Activated CD4-positive, alpha-beta T cell treated with anti-CD3 and anti-CD28 coated beads, Interleukin-2, amount 50 U/mL, for 16 hours (primary cell): Measurements from ENCODE around the gene SWSAP1.
A peak's percentile ranks its signal among the peaks of the same experiment; 100 is the strongest.
"Not testable (repeated sequence)": the region's sequence is repeated elsewhere in the genome, so short reads cannot be mapped to it uniquely, and the experiment has no call there.

Source experiments
- DNase-seq: peaks from one replicate; pipeline ENCODE4 v3.0.0-alpha.2; 2020

SWSAP1 gene

DNA sequence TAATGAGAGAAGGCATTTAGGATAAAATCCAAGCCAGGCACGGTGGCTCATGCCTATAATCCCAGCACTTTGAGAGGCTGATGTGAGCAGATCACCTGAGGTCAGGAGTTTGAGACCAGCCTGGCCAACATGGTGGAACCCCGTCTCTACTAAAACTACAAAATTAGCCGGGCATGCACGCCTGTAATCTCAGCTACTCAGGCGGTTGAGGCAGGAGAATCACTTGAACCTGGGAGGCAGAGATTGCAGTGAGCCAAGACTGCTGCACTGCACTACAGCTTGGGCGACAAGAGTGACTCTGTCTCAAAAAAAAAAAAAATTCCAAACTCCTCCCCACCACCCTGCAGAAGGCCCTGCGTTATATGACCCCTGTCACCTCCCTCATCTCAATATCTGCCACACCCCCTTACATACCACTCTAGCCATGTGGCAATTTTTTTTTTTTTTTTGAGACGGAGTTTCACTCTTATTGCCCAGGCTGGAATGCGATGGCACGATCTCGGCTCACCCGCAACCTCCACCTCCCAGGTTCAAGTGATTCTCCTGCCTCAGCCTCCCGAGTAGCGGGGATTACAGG lies 4.9 kb downstream of the SWSAP1 start:
- not testable (repeated sequence) for DNase-seq

GRCh38 chr19:11379857-11380350 lies 5.4 kb downstream of the SWSAP1 start:
- DNase-seq: no peak

DNA sequence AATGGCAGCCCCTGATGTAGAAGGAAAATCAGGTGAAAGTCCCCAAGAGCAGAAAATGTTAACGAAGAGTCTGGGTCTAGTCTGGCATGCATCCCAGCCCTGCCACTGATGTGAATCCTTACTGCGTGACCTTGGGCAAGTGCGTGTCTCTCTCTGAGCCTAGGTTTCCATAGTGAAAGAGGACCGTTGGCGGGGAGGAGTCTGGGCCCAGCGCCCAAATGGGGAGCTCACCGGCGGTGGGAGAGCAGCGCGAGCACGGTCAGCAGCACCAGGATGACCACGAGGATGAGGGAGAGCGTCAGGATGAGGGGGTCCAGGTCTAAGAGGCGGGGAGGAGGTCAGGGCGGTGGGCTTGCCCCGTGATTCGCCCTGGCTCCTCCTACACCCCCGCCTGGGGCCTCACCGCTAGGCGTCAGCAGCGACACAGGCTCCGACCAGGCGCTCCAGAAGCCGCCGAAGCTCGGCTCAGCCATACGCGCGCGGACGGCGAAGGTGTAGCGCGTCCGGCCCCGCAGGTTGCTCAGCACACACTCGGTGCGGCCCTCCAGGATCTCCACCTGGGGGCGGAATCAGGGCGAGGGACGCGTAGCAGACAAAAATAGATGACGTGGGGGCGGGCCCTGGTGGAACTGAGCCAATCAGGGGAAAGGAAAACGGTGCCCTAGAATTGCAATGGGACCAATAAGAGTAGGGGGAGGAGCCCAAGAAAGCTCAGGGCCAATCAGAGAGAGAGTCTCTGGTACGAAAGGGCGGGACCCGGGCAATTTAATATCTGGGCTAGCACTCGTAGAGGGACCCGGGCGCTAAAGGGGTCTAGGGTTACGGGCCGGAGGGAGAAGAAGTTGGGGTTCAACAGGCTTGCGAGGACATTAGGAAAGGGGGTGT lies 6.4 kb downstream of the SWSAP1 start:
- DNase-seq: peak; percentile 99

DNA sequence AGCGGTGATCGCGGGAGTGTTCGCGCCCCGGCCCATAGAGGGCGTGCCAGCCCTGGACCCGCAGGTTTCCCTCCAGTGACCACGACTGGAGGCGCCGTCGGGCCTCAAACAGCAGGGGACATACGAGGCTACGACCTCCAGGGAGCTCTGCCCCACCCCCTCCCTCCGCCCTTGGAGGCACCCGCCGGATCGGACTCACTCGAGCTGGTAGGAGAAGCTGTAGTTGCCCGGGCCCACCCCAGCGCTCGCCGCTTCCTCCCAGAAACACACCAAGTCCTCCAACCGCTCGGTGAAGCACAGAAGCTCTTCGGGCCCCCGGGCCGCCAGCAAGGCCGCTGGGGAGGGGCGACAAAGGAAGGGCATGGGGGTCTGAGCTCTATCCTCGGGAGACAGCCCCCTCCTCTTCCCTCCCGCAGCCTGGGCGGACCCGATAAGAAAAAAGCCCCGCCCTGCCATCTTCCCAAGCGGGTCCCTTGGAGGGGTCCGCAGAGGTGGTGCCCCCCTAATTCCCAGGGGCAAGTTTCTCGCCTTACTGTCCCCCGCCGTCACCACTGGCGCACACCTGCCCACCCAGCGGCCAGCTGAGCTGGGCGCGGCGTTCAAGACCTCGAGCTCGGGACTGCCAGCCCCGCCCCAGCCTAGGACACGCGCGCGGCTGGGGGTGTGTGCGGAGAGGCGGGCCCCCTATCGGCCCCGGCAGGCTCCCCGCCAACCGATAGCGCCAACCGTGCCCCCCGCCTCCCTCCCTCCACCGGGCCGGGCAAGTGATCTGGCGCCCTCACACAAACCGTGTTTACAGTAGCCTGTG lies 8.6 kb downstream of the SWSAP1 start:
- DNase-seq: peak; percentile 49

DNA sequence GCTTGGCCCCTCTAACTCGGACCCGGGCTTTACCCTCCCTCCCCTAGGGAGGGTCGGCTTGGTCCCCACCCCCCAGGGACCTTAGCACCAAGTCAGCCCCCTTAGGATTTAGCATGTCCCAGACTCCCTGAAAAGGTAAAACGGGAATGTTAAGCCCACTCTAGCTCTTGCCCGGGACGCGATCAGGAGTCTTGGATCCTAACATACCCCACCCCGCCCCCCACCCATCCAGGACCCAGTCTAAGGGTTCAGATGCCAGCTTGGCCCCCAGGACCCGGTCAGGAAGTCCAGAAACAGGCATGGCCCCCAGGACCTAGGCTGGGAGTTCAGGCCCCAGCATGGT lies 9.2 kb downstream of the SWSAP1 start:
- no peak for DNase-seq

- no peak for DNase-seq
These were observed 10.3 kb downstream of the SWSAP1 start for GRCh38 chr19:11384778-11385129.

GRCh38 chr19:11387162-11388034 lies 12.9 kb downstream of the SWSAP1 start:
- no peak for DNase-seq

DNA sequence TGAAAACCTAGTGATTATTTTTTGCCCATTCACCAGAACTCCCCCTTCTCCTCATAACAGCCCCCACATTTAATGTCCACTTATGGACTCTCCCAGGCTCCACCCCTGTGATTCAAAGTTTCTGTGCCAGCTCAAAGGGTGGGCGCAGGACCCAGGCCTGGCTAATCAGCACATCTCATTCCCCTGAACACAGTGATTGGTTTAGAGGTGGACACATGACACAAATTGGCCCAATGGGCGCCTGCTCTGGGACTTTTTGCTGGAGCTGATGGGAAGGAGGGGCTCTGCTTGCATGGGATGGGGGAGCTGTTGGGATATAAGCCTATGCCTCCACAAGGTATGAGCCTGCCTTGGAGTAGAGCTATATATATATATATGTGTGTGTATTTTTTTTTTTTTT lies 15.9 kb downstream of the SWSAP1 start:
- no peak for DNase-seq

DNA sequence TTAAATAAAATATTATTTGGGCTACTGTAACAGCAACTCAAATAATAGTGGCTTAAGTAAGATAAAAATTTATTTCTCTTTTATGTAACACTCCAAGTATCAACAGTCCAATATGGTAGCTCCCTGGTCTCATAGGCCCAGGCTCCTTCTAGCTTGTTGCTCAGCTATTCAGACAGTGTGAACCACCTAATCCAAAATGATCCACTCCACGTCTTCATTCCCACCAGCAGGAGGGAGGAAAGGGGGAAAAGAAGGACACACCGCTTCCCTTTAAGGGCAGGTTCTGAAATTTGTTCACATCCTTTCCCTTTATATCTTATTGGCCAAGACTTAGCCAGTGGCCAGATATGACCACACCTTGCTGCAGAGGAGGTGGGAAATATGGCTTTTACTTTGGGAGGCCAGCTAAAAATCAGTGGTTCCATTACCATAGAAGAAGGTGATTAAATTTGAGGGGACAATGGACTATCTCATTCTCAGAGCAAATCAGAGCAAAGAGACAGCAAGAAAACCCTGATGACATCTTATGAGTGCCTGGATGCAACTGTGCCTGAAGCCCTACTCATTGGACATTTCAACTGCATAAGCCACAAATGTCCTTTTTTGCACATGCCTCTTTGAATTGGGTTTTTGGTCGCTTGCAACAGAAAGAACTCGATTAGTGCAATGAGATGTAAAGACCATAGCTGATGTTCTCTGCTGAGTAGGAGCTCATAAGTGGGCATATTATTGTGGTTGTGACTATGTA lies 16.6 kb downstream of the SWSAP1 start:
- DNase-seq: no peak

DNA sequence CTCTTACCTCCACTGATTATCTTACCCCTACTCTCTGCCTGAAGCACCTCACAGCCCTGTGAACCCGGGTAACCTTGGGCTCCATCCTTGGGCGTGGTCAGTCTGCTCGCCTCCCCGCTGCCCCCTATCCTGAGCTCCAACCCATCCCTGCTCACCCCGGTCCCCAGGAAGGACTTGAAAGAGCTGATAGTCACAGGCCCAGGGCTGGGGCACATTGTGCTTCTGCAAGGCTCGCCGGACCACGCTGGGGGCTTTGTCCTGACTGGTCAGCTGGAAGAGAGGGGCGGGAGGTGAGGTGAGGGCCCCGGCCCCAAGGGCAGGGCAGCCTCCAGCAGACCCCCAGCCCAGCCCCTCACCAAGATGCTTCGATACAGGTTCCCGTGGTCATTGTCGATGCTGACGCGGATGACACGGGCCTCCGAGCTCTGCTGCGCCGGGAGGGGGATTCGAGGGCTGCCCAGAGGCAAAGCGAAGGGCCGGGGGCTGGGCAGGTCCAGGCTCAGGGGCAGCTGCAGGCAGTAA lies 22.7 kb downstream of the SWSAP1 start:
- DNase-seq: no peak

- DNase-seq: no peak
These were observed 25.2 kb downstream of the SWSAP1 start for GRCh38 chr19:11399667-11400066.

- DNase-seq: no peak
These were observed 26.3 kb downstream of the SWSAP1 start for GRCh38 chr19:11400798-11401197.

DNA sequence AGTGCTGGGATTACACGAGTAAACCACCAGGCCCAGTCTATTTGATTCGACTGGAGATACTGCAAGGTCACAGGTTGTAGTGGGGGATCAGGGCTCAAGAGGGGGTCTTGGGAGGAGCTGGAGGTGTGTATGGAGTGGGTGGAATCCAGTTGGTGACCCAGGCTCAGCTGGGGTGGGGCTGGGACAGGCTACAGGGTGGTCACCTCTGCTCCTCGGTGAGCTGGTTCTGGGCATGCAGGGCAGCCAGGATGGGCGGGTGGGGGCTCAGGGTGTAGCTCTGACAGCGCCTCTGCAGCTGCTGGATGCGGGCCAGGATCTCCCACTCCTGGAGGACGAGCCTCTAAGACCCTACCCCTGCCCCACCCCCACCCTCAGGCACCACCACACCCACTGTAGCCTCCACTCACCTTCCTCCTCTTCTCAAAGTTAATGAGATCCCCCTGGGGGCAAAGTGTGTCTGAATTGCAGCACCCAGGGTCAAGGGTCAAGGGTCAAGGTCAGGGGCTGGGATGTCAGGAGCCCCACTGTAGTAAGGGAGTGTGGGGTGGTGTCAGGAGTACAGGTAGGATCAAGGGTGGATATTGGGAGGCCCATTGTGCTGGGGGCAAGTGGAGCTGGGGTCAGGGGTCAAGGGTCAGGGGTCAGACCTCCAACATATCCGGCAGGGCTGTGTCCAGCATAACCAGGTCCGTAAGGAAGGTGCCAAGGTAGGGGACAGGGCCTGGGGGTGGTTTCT lies 27.5 kb downstream of the SWSAP1 start:
- DNase-seq: no peak

DNA sequence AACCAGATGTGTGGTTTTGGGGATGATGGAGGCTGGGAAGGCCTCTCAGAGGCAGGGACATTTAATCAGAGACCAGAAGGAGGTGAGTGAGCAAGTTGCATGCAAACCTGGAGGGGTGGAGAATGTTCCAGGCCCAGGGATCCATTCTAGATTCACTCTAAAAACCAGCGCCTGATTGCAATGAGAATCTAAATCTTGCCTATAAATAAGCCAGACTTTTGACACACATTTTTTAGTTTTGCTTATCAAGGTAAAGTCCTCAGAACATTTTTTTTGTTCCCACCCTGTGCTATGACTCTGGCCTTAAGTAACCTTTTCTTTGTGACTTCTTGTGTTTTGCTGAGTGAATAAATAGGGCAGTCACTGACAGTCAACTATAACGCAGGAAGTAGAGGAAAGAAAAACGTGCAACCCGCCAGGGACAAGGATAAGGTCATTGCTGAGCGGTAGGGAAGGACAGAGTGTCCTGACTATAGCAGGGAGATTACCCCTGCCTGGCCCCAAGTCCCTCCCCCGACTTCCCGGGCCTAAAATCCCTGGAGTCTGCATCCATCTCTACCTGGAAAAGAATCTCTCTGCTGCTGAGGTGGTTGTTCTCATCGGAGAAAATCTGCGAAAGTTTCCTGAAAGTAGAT lies 30.2 kb downstream of the SWSAP1 start:
- DNase-seq: no peak

- DNase-seq: no peak
These were observed 31.6 kb downstream of the SWSAP1 start for GRCh38 chr19:11405846-11406643.

DNA sequence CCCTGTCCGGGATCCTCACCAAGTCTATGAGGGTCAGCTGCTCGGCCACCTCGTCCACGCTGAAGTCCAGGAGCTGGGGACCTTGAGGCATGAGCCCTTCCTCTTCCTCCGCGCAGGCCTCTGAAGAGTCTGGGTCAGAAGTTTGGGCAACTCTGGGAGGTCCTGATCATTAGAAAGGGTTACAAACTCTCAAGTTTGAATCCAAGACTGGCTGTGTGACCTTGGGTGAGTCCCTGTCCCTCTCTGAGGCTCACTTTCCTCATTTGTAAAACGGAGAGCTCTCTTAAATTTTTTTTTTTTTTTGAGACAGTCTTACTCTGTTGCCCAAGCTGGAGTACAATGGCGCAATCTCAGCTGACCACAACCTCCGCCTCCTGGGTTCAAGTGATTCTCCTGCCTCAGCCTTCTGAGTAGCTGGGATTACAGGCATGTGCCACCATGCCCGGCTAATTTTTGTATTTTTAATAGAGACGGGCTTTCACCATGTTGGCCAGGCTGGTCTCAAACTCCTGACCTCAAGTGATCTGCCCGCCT lies 32.3 kb downstream of the SWSAP1 start:
- not testable (repeated sequence) for DNase-seq

- no peak for DNase-seq
These were observed 34.1 kb downstream of the SWSAP1 start for GRCh38 chr19:11408591-11408990.

DNA sequence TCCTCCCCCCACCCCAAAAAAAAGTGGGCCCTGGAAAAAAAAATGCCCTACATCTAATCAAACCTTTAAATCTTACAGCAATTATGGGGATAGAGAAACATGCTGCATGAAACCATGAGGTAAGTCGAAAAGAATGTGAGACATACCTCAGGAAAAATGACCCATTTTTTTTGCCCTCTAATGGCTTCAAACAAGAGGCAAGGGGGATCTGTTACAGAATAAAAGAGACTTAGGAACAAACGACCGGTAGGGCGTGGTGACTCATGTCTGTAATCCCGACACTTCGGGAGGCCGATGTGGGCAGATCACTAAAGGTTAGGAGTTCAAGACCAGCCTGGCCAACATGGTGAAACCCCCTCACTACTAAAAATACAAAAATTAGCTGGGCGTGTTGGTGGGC lies 36.2 kb downstream of the SWSAP1 start:
- no peak for DNase-seq

- DNase-seq: no peak
These were observed 40.1 kb downstream of the SWSAP1 start for GRCh38 chr19:11414544-11414943.
